DMS 273 treated with DMSO at 0.1 percent for 48 hours (cell line): Measurements from ENCODE around the gene TPM2.
A peak's percentile ranks its signal among the peaks of the same experiment; 100 is the strongest.

Experiments used
- DNase-seq: peaks from one replicate; lab custom pipeline; 2025; lab: John Stamatoyannopoulos, UW

The TPM2 gene

DNA sequence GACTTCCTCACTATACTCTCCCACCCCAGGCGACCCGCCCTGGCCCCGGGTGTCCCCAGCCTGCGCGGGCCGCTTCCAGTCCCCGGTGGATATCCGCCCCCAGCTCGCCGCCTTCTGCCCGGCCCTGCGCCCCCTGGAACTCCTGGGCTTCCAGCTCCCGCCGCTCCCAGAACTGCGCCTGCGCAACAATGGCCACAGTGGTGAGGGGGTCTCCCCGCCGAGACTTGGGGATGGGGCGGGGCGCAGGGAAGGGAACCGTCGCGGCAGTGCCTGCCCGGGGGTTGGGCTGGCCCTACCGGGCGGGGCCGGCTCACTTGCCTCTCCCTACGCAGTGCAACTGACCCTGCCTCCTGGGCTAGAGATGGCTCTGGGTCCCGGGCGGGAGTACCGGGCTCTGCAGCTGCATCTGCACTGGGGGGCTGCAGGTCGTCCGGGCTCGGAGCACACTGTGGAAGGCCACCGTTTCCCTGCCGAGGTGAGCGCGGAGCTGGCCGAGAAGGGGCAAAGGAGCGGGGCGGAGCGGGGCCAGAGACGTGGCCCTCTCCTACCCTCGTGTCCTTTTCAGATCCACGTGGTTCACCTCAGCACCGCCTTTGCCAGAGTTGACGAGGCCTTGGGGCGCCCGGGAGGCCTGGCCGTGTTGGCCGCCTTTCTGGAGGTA, 13.9 kb downstream of the TPM2 start:
- DNase-seq = no peak

DNA sequence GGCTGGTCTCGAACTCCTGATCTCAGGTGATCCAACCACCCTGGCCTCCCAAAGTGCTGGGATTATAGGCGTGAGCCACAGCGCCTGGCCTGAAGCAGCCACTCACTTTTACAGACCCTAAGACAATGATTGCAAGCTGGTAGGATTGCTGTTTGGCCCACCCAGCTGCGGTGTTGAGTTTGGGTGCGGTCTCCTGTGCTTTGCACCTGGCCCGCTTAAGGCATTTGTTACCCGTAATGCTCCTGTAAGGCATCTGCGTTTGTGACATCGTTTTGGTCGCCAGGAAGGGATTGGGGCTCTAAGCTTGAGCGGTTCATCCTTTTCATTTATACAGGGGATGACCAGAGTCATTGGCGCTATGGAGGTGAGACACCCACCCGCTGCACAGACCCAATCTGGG, 14.5 kb downstream of the TPM2 start:
- DNase-seq = no peak

DNA sequence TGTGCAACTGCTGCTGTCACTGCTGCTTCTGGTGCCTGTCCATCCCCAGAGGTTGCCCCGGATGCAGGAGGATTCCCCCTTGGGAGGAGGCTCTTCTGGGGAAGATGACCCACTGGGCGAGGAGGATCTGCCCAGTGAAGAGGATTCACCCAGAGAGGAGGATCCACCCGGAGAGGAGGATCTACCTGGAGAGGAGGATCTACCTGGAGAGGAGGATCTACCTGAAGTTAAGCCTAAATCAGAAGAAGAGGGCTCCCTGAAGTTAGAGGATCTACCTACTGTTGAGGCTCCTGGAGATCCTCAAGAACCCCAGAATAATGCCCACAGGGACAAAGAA, 15.7 kb downstream of the TPM2 start:
- no peak for DNase-seq

DNA sequence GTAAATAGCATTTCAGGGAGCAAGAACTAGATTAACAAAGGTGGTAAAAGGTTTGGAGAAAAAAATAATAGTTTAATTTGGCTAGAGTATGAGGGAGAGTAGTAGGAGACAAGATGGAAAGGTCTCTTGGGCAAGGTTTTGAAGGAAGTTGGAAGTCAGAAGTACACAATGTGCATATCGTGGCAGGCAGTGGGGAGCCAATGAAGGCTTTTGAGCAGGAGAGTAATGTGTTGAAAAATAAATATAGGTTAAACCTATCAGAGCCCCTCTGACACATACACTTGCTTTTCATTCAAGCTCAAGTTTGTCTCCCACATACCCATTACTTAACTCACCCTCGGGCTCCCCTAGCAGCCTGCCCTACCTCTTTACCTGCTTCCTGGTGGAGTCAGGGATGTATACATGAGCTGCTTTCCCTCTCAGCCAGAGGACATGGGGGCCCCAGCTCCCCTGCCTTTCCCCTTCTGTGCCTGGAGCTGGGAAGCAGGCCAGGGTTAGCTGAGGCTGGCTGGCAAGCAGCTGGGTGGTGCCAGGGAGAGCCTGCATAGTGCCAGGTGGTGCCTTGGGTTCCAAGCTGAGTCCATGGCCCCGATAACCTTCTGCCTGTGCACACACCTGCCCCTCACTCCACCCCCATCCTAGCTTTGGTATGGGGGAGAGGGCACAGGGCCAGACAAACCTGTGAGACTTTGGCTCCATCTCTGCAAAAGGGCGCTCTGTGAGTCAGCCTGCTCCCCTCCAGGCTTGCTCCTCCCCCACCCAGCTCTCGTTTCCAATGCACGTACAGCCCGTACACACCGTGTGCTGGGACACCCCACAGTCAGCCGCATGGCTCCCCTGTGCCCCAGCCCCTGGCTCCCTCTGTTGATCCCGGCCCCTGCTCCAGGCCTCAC, 16.3 kb downstream of the TPM2 start, which contains the start of gene CA9:
CA9 (plus strand) TSS at position 797 of the 893 bp plus-strand sequence; CDS start at position 829, 32 bp downstream.
- DNase-seq = peak; percentile 20

DNA sequence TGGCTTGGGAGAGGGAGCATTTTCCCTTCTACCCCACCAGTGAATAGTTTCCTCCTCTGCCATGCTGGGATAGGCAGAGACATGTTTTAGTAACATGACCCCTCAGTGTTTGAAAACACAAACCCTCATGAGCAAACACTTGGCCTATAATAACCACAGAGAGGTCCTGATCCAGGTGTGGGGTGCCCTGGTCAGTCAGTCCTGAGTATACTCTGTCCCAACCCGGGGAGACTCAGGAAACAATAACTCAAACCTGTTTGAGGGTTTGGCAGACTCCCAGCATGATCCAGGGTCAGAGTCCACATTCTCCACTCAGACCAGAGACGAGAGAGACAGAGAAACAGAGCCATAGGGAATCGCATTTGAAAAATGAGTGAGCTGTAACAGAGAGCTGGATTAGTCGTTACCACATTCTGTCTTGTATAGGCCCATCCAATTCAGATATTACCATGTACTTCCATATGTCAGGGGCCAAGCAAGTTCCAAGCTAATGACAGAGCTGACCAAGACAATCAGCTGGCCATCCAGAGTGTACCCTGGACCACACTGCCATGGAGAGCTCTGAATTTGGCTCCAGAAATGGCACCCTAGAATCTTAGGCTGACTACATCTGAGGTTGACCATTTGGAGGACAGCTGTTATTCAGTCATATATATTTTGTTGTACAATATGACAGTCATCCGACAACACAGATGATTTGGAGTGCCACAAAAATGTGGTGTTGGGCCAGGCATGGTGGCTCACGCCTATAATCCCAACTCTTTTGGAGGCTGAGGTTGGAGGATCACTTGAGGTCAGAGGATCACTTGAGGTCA, 20.2 kb downstream of the TPM2 start:
- no peak for DNase-seq

DNA sequence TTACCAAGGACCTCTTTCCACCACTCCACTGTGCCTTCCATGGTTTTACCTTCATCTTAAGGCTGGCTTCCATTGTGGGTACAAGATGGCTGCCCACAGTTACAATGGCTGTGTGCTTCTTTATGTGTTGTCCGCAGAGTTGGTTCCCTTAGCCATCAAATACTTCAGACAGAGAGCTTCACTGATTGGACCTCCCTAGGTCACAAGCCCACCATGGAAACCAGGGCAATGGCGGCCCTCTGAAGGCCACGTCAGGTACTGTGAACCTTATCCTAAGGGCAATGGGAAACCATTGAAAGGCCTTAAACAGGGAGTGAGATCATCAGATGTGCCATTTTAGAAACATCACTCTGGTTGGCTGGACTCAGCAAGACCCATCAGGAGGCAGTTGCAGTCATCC, 21.8 kb downstream of the TPM2 start:
- DNase-seq = no peak

DNA sequence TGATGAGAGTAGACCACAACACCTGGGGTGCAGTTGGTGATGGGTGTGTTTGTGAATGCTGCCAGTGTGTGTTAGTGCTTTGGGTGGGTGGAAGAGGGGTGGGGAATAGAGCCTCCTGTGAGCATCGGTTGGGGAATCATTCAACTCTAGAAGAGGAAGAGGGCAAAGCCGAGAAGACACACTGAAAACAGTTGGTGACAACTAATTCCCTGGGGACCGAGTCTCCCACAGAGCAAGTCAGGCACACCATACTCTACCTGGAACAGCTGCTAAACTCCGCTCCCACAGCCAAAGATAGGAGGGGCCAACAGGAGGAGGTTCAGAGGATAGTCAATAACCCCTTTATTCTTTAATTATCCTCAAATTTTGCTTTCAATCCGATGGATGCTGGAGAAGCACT, 23.2 kb downstream of the TPM2 start:
- DNase-seq = no peak

DNA sequence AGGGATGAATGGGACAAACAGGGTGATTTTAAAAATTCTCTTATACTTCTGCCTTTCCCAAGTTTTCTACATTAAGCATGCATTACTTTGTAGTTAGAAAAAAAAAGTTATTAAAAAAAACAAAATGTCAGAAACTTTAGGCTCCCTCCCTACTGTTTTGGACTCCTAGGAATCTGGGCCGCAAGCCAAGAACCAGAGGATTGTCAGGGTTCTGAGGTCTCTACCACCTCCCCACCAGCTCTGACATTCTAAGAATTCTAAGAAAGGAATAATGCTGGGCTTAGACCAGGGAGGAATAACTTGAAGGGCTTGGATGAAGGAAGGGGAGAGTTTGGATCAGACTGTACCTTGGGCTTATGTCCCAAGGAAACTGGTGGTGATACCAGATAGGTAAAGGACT, 23.7 kb downstream of the TPM2 start:
- DNase-seq = no peak

DNA sequence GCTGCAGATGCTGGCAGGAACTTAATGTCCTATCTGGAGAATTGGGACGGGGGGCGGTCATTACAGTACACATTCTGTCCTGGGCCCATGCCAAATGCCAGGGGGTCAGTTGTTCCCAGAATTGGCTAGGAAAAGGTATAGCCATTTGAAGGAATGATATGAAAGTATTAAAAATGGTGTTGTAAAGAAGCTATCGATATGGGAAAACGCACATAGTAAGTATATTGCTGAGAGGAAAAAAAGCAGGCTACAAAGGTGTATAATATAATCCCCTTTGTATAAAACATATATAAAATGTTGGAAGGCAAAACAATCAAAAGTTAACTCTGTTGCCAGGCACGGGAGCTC, 24.3 kb downstream of the TPM2 start:
- no peak for DNase-seq

DNA sequence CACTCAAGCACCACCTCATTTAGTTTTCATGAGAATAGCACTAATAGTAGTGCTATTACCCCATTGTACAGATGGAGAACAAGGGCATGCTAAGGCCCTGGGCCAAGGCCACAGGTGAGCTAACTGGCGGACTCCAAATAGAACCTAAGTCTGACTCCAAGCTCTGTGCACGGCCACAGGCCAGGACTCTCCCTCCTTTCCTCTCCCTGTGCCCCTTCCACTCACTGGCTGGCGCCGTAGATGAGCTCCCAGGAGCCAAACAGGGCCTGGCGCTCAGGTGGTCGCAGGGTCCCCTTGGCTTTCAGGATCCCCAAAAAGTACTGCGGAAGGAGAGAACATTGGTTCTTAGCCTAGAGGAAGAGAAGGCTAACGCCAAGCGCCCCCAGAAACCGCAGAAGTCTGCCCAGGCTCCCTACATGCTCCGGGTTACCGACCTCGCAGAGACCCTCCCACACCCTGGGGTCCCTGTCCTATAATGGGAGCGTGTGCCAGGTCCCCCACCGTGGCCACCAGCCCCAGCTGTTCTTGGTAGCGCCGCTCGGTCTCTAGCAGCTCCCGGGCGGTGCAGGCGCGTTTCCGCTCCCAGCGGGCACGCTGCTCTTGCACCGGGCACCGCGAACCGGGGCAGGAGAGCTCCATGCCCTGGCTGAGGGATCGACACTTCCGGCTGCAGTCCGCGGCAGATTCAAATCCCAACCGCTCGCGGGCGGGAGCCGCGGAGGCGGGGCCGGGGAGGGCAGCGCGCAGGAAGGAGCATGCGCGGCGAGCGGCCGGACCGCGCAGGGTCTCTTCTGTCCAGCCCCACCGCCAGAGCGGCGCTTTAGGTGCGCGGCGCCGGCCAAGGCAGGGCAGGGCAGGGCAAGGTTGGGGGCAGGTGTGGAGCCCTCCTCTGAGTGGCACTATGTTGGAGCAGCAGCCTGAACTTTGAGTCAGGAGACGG, 24.9 kb downstream of the TPM2 start, which contains the start of gene ARHGEF39:
ARHGEF39 (minus strand) TSS at position 665 of the 940 bp plus-strand sequence; CDS start at position 639, 26 bp downstream.
- peak; percentile 33 for DNase-seq

DNA sequence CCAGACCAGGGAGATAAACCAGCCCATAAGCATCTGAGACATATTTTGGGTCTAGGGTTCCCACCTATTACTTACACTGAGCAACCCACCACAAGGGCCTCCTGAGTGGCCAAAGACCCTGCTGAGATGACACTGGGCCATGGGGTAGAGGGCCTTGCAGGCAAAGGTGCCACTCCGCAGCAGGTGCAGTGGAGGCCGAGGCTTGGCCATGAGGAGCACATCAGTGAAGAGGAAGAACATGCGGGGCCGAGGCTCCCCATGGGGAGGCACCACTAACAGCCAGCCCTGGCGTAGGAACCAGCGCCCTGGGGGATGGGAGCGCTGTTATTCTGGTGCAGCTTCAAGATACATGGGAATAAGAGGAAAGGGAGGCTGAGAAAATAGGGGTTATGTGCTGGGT, 27.3 kb downstream of the TPM2 start:
- DNase-seq = no peak

DNA sequence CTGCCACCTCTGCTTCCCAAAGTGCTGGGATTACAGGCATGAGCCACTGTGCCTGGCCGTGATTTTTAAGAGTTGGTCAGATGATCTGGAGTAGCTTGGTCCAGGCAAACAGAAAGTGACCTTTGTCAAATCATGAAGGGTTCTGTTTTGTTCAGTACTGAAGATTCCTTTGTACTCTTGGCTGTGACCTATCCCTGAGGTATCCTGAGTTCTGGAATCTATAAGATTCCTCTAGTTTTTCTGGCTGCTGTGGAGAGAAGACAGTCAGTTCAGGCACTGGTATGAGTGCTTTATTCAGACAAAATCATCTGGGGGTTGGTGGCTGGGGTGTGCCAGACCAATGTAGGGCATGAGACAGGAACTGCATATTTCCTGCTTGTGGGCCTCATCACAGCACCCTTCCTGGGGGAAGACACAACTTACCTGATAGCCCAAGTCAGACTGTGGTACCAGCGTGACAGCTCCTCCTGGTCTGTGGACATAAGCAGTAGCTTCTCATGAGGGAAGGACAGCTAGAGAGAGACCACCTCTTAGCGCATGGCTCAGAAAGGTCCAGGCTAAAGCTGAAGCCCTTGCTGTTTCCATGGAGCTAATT, 27.9 kb downstream of the TPM2 start:
- DNase-seq = no peak

DNA sequence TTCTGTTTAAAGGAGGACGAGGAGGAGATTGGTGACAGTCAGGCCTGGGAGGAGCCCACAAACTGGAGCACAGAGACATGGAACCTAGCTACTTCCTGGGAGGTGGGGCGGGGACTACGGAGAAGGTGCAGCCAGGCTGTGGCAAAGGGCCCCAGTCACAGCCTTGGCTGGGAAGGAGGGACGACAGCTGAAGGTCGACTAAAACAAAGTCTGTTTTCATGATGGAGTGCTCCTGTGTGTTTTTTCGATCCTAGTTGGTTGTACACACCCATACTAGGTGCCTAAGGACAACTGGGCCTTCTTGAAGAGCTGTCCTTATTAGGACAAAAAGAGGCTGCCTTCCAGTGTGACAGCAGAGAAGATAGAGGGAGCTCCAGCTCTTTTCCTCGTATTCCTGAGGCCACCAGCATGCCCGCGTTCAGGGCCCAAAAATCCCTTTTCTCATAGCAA, 28.7 kb downstream of the TPM2 start:
- DNase-seq = no peak

DNA sequence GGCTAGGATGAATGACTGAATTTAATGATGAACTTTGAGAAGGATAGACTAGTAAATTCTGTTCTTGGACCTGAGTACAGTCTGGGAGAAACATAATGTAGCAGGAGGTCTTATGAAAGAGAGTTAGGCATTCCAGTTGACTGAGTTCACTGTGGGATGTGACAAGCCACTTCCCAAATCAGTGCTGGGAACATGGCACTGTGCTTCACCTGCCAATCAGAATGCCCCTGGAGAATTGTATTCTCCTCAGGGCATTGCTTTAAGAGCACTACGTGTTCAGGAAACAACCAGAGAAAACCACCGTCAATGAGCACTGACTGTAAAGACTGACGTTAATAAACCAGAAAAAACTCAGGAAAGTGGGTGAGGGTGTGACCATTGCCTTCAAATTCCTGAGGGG, 30.4 kb downstream of the TPM2 start:
- DNase-seq = no peak

DNA sequence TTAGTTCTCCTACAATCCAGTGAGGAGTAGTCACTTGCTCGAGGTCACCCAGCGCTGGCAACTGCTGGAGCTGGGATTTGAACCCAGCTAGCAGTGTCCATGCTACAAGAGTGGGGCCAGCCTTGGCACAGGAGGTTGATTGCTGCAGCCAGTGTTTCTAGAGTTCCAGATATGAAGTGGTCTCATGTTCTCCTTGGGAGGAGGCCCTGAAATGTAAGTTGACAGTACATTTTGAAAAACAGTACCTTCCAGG, 30.8 kb downstream of the TPM2 start:
- no peak for DNase-seq

DNA sequence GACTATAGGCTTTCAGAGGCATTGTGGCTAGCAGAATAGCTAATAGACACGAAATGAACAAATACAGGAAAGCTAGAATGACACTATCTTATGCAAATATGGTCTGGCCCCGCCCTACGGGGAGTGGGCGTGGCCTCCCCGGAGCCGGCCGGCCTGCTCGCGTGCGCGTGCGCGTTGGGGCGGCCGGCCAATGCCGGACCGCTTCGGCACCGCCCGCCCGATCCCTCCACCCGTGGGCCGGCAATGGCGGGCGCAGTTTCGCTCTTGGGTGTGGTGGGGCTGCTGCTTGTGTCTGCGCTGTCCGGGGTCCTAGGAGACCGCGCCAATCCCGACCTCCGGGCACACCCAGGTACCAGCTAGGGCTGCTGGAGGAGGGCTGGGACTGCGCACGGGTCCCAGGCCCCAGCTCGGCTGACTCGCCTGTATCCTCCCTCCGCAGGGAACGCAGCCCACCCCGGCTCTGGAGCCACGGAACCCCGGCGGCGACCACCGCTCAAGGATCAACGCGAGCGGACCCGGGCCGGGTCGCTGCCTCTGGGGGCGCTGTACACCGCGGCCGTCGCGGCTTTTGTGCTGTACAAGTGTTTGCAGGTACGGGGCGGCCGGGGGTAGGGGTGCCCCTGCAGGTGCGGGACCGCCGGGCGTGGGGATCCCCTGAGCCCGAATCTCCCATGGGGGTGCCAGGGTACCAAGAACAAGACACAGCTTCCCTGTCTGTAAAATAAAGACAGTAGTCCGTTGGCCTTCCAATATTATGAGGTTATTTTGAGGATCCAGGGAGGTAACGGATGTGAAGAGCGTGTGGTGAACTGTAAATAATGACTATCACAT, 31.4 kb downstream of the TPM2 start, which contains the start of gene CCDC107:
CCDC107 (plus strand) TSS at position 156 of the 831 bp plus-strand sequence; CDS start at position 244, 88 bp downstream.
- no peak for DNase-seq

DNA sequence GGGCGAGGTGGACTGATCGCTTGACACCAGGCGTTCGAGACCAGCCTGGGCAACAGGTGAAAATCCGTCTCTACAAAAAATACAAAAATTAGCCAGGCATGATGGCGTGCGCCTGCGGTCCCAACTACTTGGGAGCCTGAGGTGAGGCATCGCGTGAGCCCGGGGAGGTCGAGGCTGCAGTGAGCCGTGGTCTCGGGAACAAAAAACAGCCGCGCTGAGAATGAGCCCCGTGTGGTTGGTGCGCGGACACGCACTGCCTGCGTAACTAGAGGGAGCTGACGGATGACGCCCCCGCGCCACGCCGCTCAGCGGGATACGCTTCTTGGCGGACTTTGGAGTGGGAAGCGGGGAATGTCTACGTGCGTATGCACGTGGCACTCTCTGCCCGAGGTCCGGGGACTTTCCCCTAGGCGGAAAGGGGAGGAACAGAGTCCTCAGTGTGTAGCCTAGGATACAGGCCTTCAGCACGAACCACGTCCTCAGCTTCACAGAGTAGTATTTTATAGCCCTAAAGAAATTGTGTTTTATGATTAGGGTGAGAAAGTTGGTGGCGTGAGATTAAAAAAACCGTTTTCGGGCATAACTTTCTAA, 32.1 kb downstream of the TPM2 start, which contains the start of gene RMRP:
RMRP (minus strand) TSS at position 474 of the 591 bp plus-strand sequence.
- peak; percentile 97 for DNase-seq

DNA sequence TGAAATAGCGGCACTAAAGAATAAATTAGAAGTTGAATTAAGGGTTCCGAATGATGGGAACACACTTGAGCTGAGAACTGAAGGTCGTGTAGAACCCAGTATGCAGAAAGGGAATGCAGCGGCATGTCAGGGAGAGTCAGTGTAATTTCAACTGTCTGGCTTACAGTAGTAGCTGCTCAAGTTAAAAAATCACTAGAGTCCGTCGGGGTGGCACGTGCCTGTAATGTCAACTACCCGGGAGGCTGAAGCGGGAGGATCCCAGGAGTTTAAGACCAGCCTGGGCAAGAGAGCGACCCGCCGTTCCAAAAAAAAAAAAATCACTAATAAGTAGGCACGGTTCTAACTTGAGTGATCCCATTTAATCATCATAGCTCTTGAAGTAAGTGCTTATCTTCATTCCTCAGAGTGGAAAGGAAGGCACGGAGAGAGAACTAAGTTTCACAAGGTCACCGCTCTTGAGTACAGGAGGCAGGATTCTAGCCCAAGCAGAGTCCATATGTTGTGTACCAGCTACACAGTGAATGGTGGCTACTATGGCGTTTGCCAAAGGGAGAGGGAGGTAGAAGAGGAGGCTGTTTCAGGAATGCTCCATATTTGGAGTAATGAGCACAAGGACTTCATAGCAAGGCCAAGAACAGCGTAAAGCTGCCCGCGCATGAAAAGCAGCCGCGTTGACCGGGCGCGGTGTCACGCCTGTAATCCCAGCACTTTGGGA, 32.7 kb downstream of the TPM2 start:
- no peak for DNase-seq

DNA sequence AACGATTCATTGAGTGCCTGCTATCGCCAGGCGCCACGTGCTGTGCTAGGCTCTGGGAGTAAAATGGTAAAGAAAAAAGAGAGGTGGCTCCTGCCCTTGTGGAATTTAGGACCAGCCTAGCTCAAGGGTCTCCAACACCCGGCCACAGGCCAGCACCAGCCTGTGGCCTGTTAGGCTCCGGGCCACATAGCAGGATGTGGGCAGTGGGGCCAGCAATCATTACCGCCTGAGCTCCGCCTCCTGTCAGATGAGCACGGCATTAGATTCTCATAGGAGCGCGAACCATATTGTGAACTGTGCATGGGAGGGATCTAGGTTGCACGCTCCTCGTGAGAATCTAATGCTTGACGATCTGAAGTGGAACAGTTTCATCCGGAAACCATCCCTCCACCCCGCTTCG, 33.4 kb downstream of the TPM2 start:
- DNase-seq = no peak
